ENCODE measurements around the gene KRT73. TPM values are rescaled to one million over a fixed set of nuclear protein-coding genes. Genes with fewer than 3 reads are reported as not detected.

KRT73 gene
- total and polyA plus RNA-seq, 2 of the 8 experiments (the other 6 are each of a cell fraction or from before 2014, with no cell fraction given) = not detected

GRCh38 chr12:52575256-52575655 lies 43.1 kb downstream of the KRT73 start:
- H3K23ac ChIP-seq (ENCODE audit: insufficient read length) = no peak overlapping the region

More at GRCh38 chr12:52575256-52575655, 43.1 kb downstream of the KRT73 start:
- no peak overlapping the region for H2BK15ac ChIP-seq (ENCODE audit: low read length)
- no peak overlapping the region for H3K18ac ChIP-seq (ENCODE audit: extremely low read depth, low read length)
- no peak overlapping the region for H3K14ac ChIP-seq (ENCODE audit: insufficient read length)
- H4K5ac ChIP-seq (ENCODE audit: insufficient read length, low read depth, low read length) = no peak overlapping the region
- no peak overlapping the region for H3K4ac ChIP-seq (replicated peaks; ENCODE audit: insufficient read length, low read depth, low read length)
- H3K4me1 ChIP-seq (replicated peaks in 1 of 4; ENCODE audit: control insufficient read depth in 3 of 4, insufficient read depth in 4 of 4, low read length in 3 of 4) = no peaks in the 10 kb centered on the region
- H3K4me3 ChIP-seq (ENCODE audit: extremely low read depth in 1 of 4, insufficient read depth in 2 of 4, low read depth in 3 of 4, low read length in 4 of 4) = no peak overlapping the region
- H4K8ac ChIP-seq (ENCODE audit: extremely low read depth, insufficient read depth, low read length) = no peak overlapping the region
- H3K36me3 ChIP-seq (ENCODE audit: control insufficient read depth in 2 of 4, insufficient read depth in 4 of 4, low read length in 3 of 4) = no peaks in the 10 kb centered on the region
- no peaks in the 10 kb centered on the region for H3K79me2 ChIP-seq (ENCODE audit: control insufficient read depth in 1 of 2, insufficient read depth in 2 of 2, low read length in 2 of 2)
- TF ChIP-seq NANOG (IDR thresholded peaks at IDR 0.05; ENCODE audit: insufficient read depth, low read depth, low read length, poor library complexity, severe bottlenecking) = no peak
- TF ChIP-seq RAD21 (IDR thresholded peaks at IDR 0.05 in 1 of 2, conservative IDR thresholded peaks at IDR 0.05 in 1 of 2; ENCODE audit: low read depth in 2 of 2, low read length in 2 of 2) = no peak
- no peak for TF ChIP-seq KDM4A (IDR thresholded peaks at IDR 0.05; ENCODE audit: low read depth, low read length, severe bottlenecking)
- no peak for TF ChIP-seq ATF2 (IDR thresholded peaks at IDR 0.05; ENCODE audit: low read length)
- no peak for TF ChIP-seq TAF1 (IDR thresholded peaks at IDR 0.05; ENCODE audit: low read depth, low read length)
- no peak for TF ChIP-seq SAP30 (IDR thresholded peaks at IDR 0.05; ENCODE audit: insufficient read depth, insufficient replicate concordance, low read length)
- no peak for TF ChIP-seq CEBPB (IDR thresholded peaks at IDR 0.05; ENCODE audit: low read depth, low read length)
- no peak for TF ChIP-seq CBX8 (IDR thresholded peaks at IDR 0.05; ENCODE audit: borderline replicate concordance, low read depth, low read length)
- no peak for TF ChIP-seq MAX (IDR thresholded peaks at IDR 0.05)
- no peak overlapping the region for H2AFZ ChIP-seq (ENCODE audit: low read length)
- no peak overlapping the region for H3K56ac ChIP-seq (replicated peaks; ENCODE audit: insufficient read length, low read depth, low read length)
- H3K79me1 ChIP-seq (ENCODE audit: low read depth, low read length) = no peaks in the 10 kb centered on the region
- no peaks in the 10 kb centered on the region for H3K9me3 ChIP-seq (ENCODE audit: insufficient read depth in 2 of 2, low read depth in 1 of 2, low read length in 1 of 2)
- no peaks in the 10 kb centered on the region for H4K20me1 ChIP-seq (replicated peaks in 1 of 2; ENCODE audit: control insufficient read depth in 1 of 2, insufficient read depth in 2 of 2, low read length in 2 of 2)
- H3K23me2 ChIP-seq (ENCODE audit: low read depth, low read length) = no peaks in the 10 kb centered on the region
- no peak overlapping the region for H3K9ac ChIP-seq (replicated peaks in 1 of 4; ENCODE audit: extremely low read depth in 1 of 4, low read depth in 3 of 4, low read length in 3 of 4)
- no peak overlapping the region for H2BK120ac ChIP-seq (replicated peaks; ENCODE audit: low read depth, low read length)
- WGBS, 2 experiments (ENCODE audit: extremely low coverage in 1 of 2, insufficient coverage in 1 of 2, insufficient read length in 1 of 2, insufficient replicate concordance in 2 of 2, low coverage in 1 of 2, low lambda C conversion rate in 2 of 2, missing lambda C conversion rate in 1 of 2) = 84% methylated on average over 6 of the region's 9 CpGs; no CpG with 5 or more reads in 1 of the 2 experiments
- no peak overlapping the region for H2BK5ac ChIP-seq (ENCODE audit: low read depth, low read length)
- H3K4me2 ChIP-seq (ENCODE audit: insufficient read depth in 1 of 2, low read depth in 2 of 2, low read length in 2 of 2) = no peak overlapping the region
- POLR2A ChIA-PET (ENCODE audit: partially characterized antibody) = interaction anchor here (0.6 kb wide), 1 partner anchor 156 kb away, joined by 3 read pairs; no protein-coding TSS in a partner anchor
- FAIRE-seq = no peak
- no peak for DNase-seq (ENCODE audit: low read depth in 1 of 2, low spot score in 2 of 2)
- no peak overlapping the region for H3K27ac ChIP-seq (ENCODE audit: low read depth, low read length)
- CTCF ChIA-PET (ENCODE audit: partially characterized antibody) = interaction anchor here (1.1 to 4.7 kb wide), 12 partner anchors 8 to 364 kb away, joined by 3 to 29 read pairs (median 6); no protein-coding TSS in a partner anchor
- no peak overlapping the region for H4K91ac ChIP-seq (replicated peaks; ENCODE audit: insufficient read length, low read length)
- H2AK5ac ChIP-seq (ENCODE audit: low read depth, low read length) = no peak overlapping the region
- H3K27me3 ChIP-seq (replicated peaks in 1 of 4; ENCODE audit: control insufficient read depth in 3 of 4, extremely low read depth in 1 of 4, insufficient read depth in 3 of 4, low read length in 3 of 4) = no peaks in the 10 kb centered on the region; a peak in 1 of 7 replicates
- no peak overlapping the region for H2BK12ac ChIP-seq (ENCODE audit: low read depth, low read length)
- no peak overlapping the region for H2BK20ac ChIP-seq (ENCODE audit: low read length)

Data from H1 (cell line).